CD4-positive, alpha-beta T cell treated with Interleukin-2 at 100 ng/mL for 4 hours (primary cell): ENCODE measurements around the gene CKAP2L.
"Not testable (repeated sequence)": the region's sequence is repeated elsewhere in the genome, so short reads cannot be mapped to it uniquely, and the experiment has no call there.

Experiments
- DNase-seq: peaks from one replicate; pipeline ENCODE4 v3.0.0-alpha.2; 2020; ENCODE audit warnings: low spot score

CKAP2L gene

GRCh38 chr2:112725545-112726457, 38.6 kb downstream of the CKAP2L start:
- DNase-seq: no peak

GRCh38 chr2:112724591-112725525, 39.6 kb downstream of the CKAP2L start:
- DNase-seq: no peak

GRCh38 chr2:112723995-112724394, 40.4 kb downstream of the CKAP2L start:
- DNase-seq: no peak

- no peak for DNase-seq
These were observed 40.9 kb downstream of the CKAP2L start for GRCh38 chr2:112723547-112723940.

GRCh38 chr2:112722816-112723546, 41.4 kb downstream of the CKAP2L start:
- no peak for DNase-seq

GRCh38 chr2:112721819-112722522, 42.4 kb downstream of the CKAP2L start:
- no peak for DNase-seq

- no peak for DNase-seq
These were observed 43.6 kb downstream of the CKAP2L start, which contains the start of gene NT5DC4 for GRCh38 chr2:112720785-112721184. Gene NT5DC4, plus strand, starts transcription at chr2:112721020. Its CDS starts 60 bp downstream, at chr2:112721080.

GRCh38 chr2:112718863-112719370, 45.5 kb downstream of the CKAP2L start:
- no peak for DNase-seq

GRCh38 chr2:112716826-112717352, 47.5 kb downstream of the CKAP2L start:
- not testable (repeated sequence) for DNase-seq

- DNase-seq: not testable (repeated sequence)
These were observed 48.3 kb downstream of the CKAP2L start for GRCh38 chr2:112716094-112716493.

- DNase-seq: no peak
These were observed 49.4 kb downstream of the CKAP2L start for GRCh38 chr2:112714836-112715631.

GRCh38 chr2:112714331-112714730, 50.1 kb downstream of the CKAP2L start:
- DNase-seq: no peak

GRCh38 chr2:112713926-112714325, 50.5 kb downstream of the CKAP2L start:
- no peak for DNase-seq

GRCh38 chr2:112713585-112713925, 50.9 kb downstream of the CKAP2L start:
- DNase-seq: no peak

GRCh38 chr2:112712903-112713584, 51.4 kb downstream of the CKAP2L start:
- no peak for DNase-seq

GRCh38 chr2:112712465-112712864, 51.9 kb downstream of the CKAP2L start:
- no peak for DNase-seq

GRCh38 chr2:112710956-112711750, 53.3 kb downstream of the CKAP2L start:
- no peak for DNase-seq

- no peak for DNase-seq
These were observed 54.7 kb downstream of the CKAP2L start for GRCh38 chr2:112709703-112710102.

- DNase-seq: no peak
These were observed 55.4 kb downstream of the CKAP2L start for GRCh38 chr2:112708968-112709367.
